Measurements from ENCODE around the gene STX5. TPM values are rescaled to one million over a fixed set of nuclear protein-coding genes. Genes with fewer than 3 reads are reported as not detected.

The STX5 gene
- total and polyA plus RNA-seq, 10 of the 15 experiments (the other 5 are each of a cell fraction or from before 2014, with no cell fraction given) = 3.8 to 35.4 (median 27.4) TPM

DNA sequence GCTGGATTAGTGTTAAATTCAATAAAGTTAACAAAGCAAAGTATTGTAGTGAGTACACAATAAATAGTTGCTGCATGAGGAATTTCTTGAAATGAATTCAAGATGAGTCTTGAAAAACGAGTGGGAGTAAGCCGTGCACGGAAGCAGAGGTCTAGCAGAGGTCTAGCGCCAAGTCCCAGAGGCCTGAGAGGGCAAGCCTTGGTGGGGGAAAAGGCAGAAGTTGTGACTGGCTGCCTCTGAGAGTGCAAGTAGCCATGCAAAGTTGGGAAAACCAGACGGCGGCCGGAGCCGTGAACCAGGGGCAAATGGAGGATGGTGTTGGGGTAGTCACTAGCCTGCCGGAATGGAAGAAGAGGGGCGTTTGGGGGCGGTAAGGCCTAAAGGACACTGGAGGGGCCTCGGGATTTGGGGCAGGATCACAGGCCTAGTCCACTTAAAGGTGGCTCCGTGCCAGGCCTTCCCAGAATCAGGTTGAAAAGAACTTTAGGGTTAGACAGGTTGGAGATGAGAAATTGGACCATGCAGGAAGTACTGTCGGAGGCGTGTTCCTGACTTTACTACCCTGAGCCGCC lies 48.5 kb upstream of the STX5 start (continued):
- no peak for TF ChIP-seq CTCF (IDR thresholded peaks at IDR 0.05 in 2 of 3, conservative IDR thresholded peaks at IDR 0.05 in 1 of 3; ENCODE audit: control insufficient read depth in 2 of 3, extremely low read depth in 1 of 3, insufficient read depth in 1 of 3, low read depth in 3 of 3, low read length in 3 of 3)
- no peak for TF ChIP-seq ZNF274 (IDR thresholded peaks at IDR 0.05; ENCODE audit: insufficient read depth, insufficient read length)
- TF ChIP-seq IRF4 (IDR thresholded peaks at IDR 0.05; ENCODE audit: low read depth, low read length) = no peak
- TF ChIP-seq MEF2A (IDR thresholded peaks at IDR 0.05; ENCODE audit: insufficient read depth, low read depth, low read length) = no peak
- TF ChIP-seq, protein P1, sequence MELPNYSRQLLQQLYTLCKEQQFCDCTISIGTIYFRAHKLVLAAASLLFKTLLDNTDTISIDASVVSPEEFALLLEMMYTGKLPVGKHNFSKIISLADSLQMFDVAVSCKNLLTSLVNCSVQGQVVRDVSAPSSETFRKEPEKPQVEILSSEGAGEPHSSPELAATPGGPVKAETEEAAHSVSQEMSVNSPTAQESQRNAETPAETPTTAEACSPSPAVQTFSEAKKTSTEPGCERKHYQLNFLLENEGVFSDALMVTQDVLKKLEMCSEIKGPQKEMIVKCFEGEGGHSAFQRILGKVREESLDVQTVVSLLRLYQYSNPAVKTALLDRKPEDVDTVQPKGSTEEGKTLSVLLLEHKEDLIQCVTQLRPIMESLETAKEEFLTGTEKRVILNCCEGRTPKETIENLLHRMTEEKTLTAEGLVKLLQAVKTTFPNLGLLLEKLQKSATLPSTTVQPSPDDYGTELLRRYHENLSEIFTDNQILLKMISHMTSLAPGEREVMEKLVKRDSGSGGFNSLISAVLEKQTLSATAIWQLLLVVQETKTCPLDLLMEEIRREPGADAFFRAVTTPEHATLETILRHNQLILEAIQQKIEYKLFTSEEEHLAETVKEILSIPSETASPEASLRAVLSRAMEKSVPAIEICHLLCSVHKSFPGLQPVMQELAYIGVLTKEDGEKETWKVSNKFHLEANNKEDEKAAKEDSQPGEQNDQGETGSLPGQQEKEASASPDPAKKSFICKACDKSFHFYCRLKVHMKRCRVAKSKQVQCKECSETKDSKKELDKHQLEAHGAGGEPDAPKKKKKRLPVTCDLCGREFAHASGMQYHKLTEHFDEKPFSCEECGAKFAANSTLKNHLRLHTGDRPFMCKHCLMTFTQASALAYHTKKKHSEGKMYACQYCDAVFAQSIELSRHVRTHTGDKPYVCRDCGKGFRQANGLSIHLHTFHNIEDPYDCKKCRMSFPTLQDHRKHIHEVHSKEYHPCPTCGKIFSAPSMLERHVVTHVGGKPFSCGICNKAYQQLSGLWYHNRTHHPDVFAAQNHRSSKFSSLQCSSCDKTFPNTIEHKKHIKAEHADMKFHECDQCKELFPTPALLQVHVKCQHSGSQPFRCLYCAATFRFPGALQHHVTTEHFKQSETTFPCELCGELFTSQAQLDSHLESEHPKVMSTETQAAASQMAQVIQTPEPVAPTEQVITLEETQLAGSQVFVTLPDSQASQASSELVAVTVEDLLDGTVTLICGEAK (IDR thresholded peaks at IDR 0.05; ENCODE audit: borderline replicate concordance) = peak; percentile 54; the same call in 1 of the 2 replicates
- no peak for TF ChIP-seq SUPT20H (IDR thresholded peaks at IDR 0.05; ENCODE audit: borderline replicate concordance, control insufficient read depth, low read depth, low read length)
- TF ChIP-seq EP300 (IDR thresholded peaks at IDR 0.05; ENCODE audit: borderline replicate concordance in 1 of 2, control insufficient read depth in 1 of 2, low read depth in 2 of 2, low read length in 2 of 2) = no peak
- TF ChIP-seq BCL3 (IDR thresholded peaks at IDR 0.05; ENCODE audit: borderline replicate concordance, insufficient read depth, low read depth, low read length, poor library complexity, severe bottlenecking) = no peak
- no peak for TF ChIP-seq PAX5 (IDR thresholded peaks at IDR 0.05; ENCODE audit: borderline replicate concordance, low read depth, low read length)
- TF ChIP-seq E2F4 (IDR thresholded peaks at IDR 0.05; ENCODE audit: low read depth, low read length) = no peak
- no peak for TF ChIP-seq MYB (IDR thresholded peaks at IDR 0.05; ENCODE audit: borderline replicate concordance, low read depth, low read length)
- TF ChIP-seq TARDBP (IDR thresholded peaks at IDR 0.05; ENCODE audit: borderline replicate concordance) = no peak
- TF ChIP-seq NR2C2 (IDR thresholded peaks at IDR 0.05; ENCODE audit: borderline replicate concordance, control insufficient read depth, insufficient read length, low read depth) = no peak
- TF ChIP-seq, protein P2, sequence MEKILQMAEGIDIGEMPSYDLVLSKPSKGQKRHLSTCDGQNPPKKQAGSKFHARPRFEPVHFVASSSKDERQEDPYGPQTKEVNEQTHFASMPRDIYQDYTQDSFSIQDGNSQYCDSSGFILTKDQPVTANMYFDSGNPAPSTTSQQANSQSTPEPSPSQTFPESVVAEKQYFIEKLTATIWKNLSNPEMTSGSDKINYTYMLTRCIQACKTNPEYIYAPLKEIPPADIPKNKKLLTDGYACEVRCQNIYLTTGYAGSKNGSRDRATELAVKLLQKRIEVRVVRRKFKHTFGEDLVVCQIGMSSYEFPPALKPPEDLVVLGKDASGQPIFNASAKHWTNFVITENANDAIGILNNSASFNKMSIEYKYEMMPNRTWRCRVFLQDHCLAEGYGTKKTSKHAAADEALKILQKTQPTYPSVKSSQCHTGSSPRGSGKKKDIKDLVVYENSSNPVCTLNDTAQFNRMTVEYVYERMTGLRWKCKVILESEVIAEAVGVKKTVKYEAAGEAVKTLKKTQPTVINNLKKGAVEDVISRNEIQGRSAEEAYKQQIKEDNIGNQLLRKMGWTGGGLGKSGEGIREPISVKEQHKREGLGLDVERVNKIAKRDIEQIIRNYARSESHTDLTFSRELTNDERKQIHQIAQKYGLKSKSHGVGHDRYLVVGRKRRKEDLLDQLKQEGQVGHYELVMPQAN (conservative IDR thresholded peaks at IDR 0.05) = no peak
- no peak for TF ChIP-seq NFIC (IDR thresholded peaks at IDR 0.05; ENCODE audit: low read depth, low read length)
- TF ChIP-seq EGR1 (IDR thresholded peaks at IDR 0.05; ENCODE audit: borderline replicate concordance in 1 of 2, low read depth in 2 of 2, low read length in 2 of 2) = peak in 1 of 2 experiments; percentile 92; a peak in 1 of 3 replicates
- TF ChIP-seq ZNF622 (IDR thresholded peaks at IDR 0.05) = no peak
- peak; percentile 4; the same call in 1 of the 2 replicates for TF ChIP-seq ZNF217 (IDR thresholded peaks at IDR 0.05)
